SJSA1 (cell line): ENCODE results near the gene CCDC68. TPM values are rescaled to one million over a fixed set of nuclear protein-coding genes. Genes with fewer than 3 reads are reported as not detected.

Experiments
- DNase-seq, 2 experiments: peaks; one replicate each; pipeline ENCODE4 v3.0.0-alpha.2; 2015 to 2020; ENCODE audit warnings: low spot score in 2 of 2, low read depth in 1 of 2
- H3K27ac ChIP-seq: fragments of 250-450 bp; sonication (Bioruptor Pico); 2 replicates; pipeline ENCODE4 v1.5.1; 2020; ENCODE audit warnings: mild to moderate bottlenecking, moderate library complexity
- H3K27me3 ChIP-seq: fragments of 250-450 bp; sonication (Bioruptor Pico); replicated peaks from 2 replicates; pipeline ENCODE4 v1.5.1; 2020; ENCODE audit warnings: mild to moderate bottlenecking, moderate library complexity
- H3K36me3 ChIP-seq: fragments of 250-450 bp; sonication (Bioruptor Pico); 2 replicates; pipeline ENCODE4 v1.5.1; 2020; ENCODE audit warnings: mild to moderate bottlenecking
- H3K4me1 ChIP-seq: fragments of 250-450 bp; sonication (Bioruptor Pico); replicated peaks from 2 replicates; pipeline ENCODE4 v1.6.1; 2021; ENCODE audit warnings: mild to moderate bottlenecking
- H3K4me3 ChIP-seq: fragments of 250-450 bp; sonication (Bioruptor Pico); 2 replicates; pipeline ENCODE4 v1.5.1; 2020; ENCODE audit warnings: mild to moderate bottlenecking
- H3K9me3 ChIP-seq: fragments of 250-450 bp; sonication (Bioruptor Pico); replicated peaks from 2 replicates; pipeline ENCODE4 v1.5.1; 2020; ENCODE audit warnings: mild to moderate bottlenecking
- total RNA-seq: library from RNA; depleted of rRNA; stranded (reverse); fragments of >200 nt; shearing (Covaris generic); gene quantifications from 2 replicates; pipeline ENCODE4 v1.2.3, GENCODE V29; 2014

Gene CCDC68
- total RNA-seq, 1 experiment from 2014 or later = 0.03 TPM

DNA sequence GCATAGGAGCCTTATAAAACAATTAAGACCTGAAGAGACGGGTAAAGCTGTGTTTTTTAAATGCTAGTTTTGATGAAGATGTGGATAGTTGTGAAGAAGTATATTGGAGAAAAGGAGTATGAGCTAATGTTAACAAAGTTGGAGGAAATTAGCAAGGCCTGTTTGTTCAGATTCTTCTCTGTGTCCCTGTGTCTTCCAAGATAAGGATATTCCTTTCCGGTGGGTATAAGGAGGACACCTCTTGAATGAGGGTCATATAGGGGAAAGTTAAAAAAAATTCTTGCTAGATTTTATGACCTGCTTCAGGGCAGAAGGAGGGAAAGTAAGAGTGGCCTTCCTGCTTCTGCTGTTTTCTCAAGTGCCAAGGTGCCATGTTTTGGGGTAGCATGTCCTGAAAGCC lies 59.0 kb downstream of the CCDC68 start:
- Histone ChIP-seq H3K27me3 (no peaks in the 10 kb centered on the region), H3K27ac (no peak overlapping the region), H3K4me1 (peaks cover 9% of the 10 kb centered on the region; the same call in 1 of the 2 replicates), H3K9me3 (no peaks in the 10 kb centered on the region), H3K4me3 (no peak overlapping the region), H3K36me3 (no peaks in the 10 kb centered on the region)
- no peak for DNase-seq

DNA sequence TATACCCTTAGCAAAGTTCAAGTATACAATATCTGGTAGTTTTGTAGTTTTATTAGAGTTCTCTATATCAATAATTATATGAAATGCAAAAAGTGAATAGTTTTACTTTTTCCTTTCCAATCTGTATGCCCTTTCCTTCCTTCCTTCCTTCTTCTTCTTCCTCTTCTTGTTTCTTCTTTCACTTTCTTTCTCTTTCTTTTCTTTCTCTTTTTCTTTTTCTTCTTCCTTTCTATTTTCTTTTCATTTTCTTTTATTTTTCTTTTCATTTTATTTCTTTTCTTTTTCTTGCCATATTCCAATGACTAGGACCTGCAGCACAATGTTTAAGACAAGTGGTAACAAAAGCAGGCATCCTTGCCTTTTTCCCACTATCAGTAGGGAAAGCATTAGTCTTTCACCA lies 59.8 kb downstream of the CCDC68 start:
- no peak for DNase-seq
- H3K9me3 ChIP-seq = no peaks in the 10 kb centered on the region
- H3K36me3 ChIP-seq = no peaks in the 10 kb centered on the region
- H3K4me1 ChIP-seq = peaks cover 9% of the 10 kb centered on the region; the same call in 1 of the 2 replicates
- H3K4me3 ChIP-seq = no peak overlapping the region
- no peaks in the 10 kb centered on the region for H3K27me3 ChIP-seq
- no peak overlapping the region for H3K27ac ChIP-seq

DNA sequence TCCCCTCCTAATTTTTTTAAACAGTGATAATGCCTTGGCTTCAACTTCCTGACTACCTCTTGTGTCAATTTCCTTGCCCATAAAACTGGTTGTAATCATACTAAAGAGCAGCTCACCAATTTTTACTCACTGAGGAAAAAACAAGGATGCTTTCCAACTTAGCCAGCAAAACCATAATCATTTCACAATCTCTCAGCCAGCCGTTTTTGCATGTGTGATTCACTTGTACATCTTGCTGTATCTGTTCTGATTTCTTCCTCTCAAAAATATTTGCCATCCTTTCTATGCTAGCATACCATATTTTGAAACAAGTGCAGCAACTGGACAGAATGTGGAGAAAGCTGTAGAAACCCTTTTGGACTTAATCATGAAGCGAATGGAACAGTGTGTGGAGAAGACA lies 70.3 kb downstream of the CCDC68 start:
- Histone ChIP-seq H3K27me3 (no peaks in the 10 kb centered on the region), H3K9me3 (0 out of 2 replicates have a peak, but pooled peaks cover 3% of the 10 kb centered on the region), H3K36me3 (no peaks in the 10 kb centered on the region; the same call in 1 of the 2 replicates), H3K4me1 (0 out of 2 replicates have a peak, but pooled peaks cover 5% of the 10 kb centered on the region), H3K4me3 (no peak overlapping the region), H3K27ac (no peak overlapping the region)
- DNase-seq = no peak

DNA sequence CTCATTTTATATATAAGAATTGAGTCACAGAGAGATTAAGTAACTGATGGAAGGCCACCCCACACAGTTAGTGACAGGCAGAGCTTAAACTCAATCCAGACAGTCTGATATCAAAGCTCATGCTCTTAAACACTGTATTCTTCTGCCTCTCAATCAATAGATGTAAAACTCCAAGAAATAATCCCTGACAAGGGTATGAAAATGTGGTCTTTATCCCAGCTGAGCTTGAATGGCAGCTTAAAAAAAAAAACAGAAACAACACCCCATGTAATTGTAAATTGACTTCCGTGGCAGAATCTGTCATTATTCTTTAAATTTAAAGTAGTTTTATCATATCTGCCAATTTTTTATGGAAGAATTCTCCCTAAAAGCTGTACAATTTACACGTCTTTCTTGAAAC lies 70.9 kb downstream of the CCDC68 start:
- DNase-seq = no peak
- no peak overlapping the region for H3K4me3 ChIP-seq
- H3K27ac ChIP-seq = no peak overlapping the region
- H3K36me3 ChIP-seq = no peaks in the 10 kb centered on the region; the same call in 1 of the 2 replicates
- 0 out of 2 replicates have a peak, but pooled peaks cover 3% of the 10 kb centered on the region for H3K9me3 ChIP-seq
- no peaks in the 10 kb centered on the region for H3K27me3 ChIP-seq
- 0 out of 2 replicates have a peak, but pooled peaks cover 5% of the 10 kb centered on the region for H3K4me1 ChIP-seq

DNA sequence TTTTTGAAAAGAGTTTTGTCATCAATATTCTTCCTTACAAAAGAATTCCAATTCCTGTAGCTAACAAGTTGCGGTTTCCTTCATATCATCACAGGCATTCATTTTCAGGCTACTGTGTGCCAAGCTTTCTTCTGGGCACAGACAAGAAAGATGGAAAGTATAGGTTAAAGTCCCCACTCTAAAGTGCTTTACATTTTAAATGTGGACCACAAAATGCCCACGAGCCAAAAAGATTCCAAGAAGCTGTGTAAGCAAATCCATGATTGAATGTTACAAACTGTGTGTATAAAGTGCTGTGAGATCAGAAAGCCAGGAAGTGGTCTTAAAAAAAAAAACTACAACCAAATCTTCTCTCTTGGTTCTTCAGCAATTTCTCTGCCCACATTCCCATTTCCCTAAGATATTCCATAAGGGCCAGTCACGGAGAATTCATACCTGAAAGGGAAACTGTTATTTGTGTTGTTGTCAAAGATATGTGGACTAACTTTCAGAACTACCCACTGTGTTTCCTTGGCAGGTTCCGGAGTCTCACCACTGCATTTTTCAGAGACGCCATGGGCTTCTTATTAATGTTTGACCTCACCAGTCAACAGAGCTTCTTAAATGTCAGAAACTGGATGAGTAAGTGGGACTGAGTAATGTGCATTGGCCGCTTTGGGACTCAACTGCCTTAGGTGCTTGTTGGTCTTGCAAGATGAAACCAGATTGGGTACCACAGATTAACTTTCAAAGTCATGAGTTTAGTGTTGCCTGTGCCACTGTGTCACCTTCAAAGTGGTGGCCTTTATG lies 75.3 kb downstream of the CCDC68 start:
- DNase-seq = no peak

DNA sequence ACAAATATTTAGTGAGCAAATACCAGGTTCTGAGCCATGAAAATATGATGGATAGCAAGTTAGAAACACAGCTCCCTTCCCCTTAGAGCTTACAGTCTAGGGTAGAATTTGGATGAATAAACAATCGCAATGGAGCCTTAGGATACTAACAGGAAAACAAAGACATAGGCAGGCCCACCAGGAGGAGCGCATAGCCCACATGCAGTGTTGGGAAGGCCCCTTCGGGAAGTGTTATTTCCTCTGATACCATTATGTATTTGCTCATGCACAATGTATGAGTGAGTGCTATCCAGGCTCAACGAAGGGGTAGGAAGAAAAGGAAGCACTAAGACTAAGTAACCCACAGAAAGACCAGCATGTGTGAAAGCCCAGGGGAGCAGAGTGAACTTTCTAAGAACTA lies 76.9 kb downstream of the CCDC68 start:
- Histone ChIP-seq H3K27ac (no peak overlapping the region), H3K4me3 (no peak overlapping the region), H3K9me3 (no peaks in the 10 kb centered on the region), H3K27me3 (no peaks in the 10 kb centered on the region), H3K36me3 (no peaks in the 10 kb centered on the region), H3K4me1 (no peaks in the 10 kb centered on the region)
- DNase-seq = no peak

More for the DNA sequence above, 75.3 kb downstream of the CCDC68 start:
- H3K36me3 ChIP-seq = no peaks in the 10 kb centered on the region; the same call in 1 of the 2 replicates
- 0 out of 2 replicates have a peak, but pooled peaks cover 1% of the 10 kb centered on the region for H3K9me3 ChIP-seq
- no peak overlapping the region for H3K4me3 ChIP-seq
- no peaks in the 10 kb centered on the region for H3K27me3 ChIP-seq
- no peak overlapping the region for H3K27ac ChIP-seq
- H3K4me1 ChIP-seq = 0 out of 2 replicates have a peak, but pooled peaks cover 2% of the 10 kb centered on the region

DNA sequence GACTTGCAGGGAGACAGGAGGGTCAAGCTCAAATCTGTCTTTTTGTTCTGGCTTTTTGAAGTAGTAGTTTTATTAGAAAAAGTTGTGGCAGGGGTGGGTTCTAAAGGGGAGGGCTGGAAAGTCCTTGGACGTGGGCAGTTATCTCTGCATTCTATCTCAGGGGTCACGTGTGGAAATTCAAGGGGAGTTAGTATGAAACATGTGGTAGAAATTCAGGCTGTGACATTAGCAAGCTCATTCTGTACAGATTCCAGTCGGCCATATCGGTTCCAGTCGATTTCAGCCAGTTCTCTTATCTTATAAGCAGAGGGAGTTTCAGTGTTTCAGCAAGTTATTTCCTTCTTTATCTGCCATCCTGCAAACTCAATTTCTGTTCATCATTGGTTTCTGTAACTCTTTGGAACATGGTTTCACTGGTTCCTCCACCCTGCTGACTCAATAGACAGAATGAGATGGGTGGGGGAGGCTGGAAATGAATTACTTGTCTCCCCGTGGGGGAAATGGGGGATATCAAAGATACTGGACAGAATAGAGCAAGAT lies 78.0 kb downstream of the CCDC68 start:
- H3K27ac ChIP-seq = no peak overlapping the region
- H3K4me1 ChIP-seq = no peaks in the 10 kb centered on the region
- no peaks in the 10 kb centered on the region for H3K36me3 ChIP-seq
- H3K9me3 ChIP-seq = no peaks in the 10 kb centered on the region
- no peak overlapping the region for H3K4me3 ChIP-seq
- no peaks in the 10 kb centered on the region for H3K27me3 ChIP-seq
- no peak for DNase-seq

DNA sequence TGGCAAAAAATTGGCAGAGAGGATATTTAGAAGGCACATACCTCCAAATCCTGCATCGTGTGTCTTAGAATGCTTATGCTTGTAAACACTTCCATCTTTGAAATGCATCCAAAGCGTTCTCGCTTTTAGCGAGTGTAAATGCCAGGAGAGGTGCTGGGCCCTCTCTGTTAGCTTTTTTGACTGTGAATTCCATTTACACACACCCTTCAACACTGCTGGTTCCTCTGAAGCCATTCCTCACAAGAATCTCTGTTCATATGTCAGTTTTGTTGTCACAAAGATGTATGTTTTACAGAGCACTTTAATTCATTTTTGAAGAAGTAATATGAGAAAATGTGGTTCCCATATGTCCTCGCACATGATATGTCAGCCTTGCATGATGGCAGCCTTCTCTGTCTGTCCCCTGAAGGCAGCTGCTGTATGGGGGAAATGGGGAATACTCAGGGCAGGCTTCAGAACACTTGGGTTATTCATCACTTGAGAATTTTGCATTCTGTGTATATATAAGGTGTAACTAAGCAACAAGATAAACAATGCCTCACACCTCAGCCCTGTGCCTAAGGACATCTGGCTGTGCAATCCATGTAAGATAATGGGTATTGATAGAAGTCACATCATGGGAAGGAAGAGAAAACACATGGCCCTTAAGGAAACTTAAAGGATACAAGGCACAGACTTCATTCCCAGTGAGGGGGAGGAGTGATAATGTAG lies 78.7 kb downstream of the CCDC68 start:
- DNase-seq = peak in 1 of 2 experiments; percentile 6
- Histone ChIP-seq H3K9me3 (no peaks in the 10 kb centered on the region), H3K36me3 (no peaks in the 10 kb centered on the region), H3K4me1 (no peaks in the 10 kb centered on the region), H3K4me3 (no peak overlapping the region), H3K27ac (no peak overlapping the region), H3K27me3 (no peaks in the 10 kb centered on the region)

DNA sequence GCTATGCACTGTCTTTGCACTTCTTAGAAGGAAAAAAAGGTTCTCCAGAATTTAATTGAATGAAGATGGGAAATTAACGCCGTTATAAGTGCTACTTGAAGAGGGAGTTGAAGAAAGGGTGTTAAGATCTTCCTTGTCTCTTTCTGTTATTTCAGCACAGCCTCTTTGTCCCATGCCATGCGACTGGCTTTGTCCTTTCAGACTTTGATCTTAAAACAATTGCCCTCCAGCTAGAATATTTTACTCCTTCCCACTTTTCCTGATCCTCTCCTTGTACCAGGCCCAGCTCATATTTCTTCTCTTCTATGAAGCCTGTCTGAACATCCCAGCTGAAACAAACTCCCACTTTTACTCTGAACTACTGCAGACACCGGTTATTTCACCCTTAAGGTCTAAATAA lies 79.6 kb downstream of the CCDC68 start:
- no peak overlapping the region for H3K27ac ChIP-seq
- no peaks in the 10 kb centered on the region for H3K9me3 ChIP-seq

DNA sequence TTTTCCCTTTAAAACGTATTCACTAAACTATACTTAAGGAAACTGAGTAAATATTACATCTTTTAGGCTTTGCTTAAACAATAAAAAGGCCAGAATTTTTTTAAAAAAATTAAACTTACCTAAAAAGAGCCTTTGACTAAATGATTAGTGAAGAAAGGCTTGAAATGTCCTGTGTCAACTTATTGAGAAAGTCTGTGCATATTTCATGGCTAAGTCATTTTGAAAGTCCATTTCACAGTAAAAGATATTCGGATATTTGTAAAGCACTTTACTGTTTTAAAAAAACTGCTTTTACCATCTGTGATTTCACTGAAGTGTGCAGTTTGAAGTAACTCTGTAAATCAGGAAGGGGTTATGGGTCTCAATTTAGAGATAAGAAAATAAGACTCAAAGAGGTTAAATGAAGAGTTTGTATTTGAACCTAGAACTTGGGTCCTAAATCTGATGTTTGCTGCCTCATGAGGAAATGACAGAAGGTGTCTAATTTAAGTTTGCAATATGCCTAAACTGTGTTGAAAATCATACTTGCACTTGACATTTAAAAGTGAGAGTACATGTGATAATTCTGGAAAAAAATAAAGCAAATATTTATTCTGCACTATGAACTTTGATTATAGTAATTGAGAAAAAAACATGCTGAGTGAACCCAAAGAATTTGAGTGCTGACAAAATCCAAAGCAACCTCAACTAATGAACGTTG lies 80.5 kb downstream of the CCDC68 start:
- Histone ChIP-seq H3K4me1 (no peaks in the 10 kb centered on the region), H3K36me3 (no peaks in the 10 kb centered on the region), H3K4me3 (no peak overlapping the region), H3K27ac (no peak overlapping the region), H3K9me3 (no peaks in the 10 kb centered on the region), H3K27me3 (no peaks in the 10 kb centered on the region)
- DNase-seq = no peak

More for the DNA sequence above, 79.6 kb downstream of the CCDC68 start:
- Histone ChIP-seq H3K27me3 (no peaks in the 10 kb centered on the region), H3K4me3 (no peak overlapping the region), H3K36me3 (no peaks in the 10 kb centered on the region), H3K4me1 (no peaks in the 10 kb centered on the region)
- no peak for DNase-seq

DNA sequence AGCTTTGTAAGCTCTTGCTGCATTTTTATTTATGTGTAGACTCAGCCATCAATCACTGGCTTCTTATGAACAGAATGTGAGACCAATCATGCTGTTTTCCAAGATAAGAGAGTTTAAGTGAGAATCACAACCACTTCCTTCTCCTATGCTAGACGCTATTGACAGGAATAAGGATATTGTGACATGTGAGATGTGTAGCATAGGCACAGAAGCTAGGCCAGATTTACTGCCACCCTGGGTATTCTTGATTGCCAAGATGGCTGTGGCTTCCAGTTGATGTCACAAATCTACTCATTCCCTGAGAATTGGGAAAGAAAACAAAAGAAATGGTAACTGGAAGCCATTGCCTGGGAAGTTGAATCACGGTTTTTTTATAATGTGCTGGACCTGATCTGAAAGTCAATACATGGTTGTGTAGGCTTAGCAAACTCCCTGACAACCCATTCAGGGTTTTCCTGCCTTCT lies 81.1 kb downstream of the CCDC68 start:
- no peaks in the 10 kb centered on the region for H3K36me3 ChIP-seq
- H3K27me3 ChIP-seq = no peaks in the 10 kb centered on the region
- no peak overlapping the region for H3K4me3 ChIP-seq
- H3K4me1 ChIP-seq = no peaks in the 10 kb centered on the region
- no peak overlapping the region for H3K27ac ChIP-seq
- no peak for DNase-seq
- no peaks in the 10 kb centered on the region for H3K9me3 ChIP-seq

DNA sequence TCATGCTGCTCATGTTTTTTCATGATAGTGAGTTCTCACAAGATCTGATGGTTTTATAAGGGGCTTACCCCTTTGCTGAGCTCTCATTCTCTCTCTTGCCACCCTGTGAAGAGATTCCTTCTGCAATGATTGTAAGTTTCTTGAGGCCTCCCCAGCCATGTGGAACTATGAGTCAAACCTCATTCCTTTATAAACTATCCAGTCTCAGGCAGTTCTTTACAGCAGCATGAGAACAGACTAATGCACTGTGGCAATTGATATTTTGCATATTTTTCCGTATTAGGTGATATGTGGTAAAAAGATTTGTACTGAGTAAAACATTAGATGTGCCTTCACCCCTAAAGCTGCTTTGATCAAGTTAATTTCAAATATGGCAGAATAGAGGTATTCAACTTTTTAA lies 82.2 kb downstream of the CCDC68 start:
- Histone ChIP-seq H3K4me1 (no peaks in the 10 kb centered on the region), H3K36me3 (no peaks in the 10 kb centered on the region), H3K4me3 (no peak overlapping the region), H3K27ac (no peak overlapping the region), H3K9me3 (no peaks in the 10 kb centered on the region), H3K27me3 (no peaks in the 10 kb centered on the region)
- DNase-seq = no peak

DNA sequence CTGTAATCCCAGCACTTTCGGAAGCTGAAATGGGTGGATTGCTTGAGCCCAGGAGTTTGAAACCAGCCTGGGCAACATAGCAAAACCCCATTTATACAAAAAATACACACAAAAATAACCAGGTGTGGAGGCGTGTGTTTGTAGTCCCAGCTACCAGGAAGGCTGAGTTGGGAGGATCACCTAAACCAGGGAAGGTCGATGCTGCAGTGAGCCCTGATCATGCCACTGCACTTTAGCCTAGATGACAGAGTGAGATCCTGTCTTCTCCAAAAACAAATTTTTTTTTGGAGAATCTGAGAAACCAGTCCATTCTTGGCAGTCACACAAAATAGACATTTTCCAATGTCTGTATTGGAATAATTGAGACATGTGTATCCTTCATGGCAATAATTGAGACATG lies 84.2 kb downstream of the CCDC68 start:
- Histone ChIP-seq H3K36me3 (no peaks in the 10 kb centered on the region), H3K4me3 (no peak overlapping the region), H3K27me3 (no peaks in the 10 kb centered on the region), H3K9me3 (no peaks in the 10 kb centered on the region), H3K27ac (no peak overlapping the region), H3K4me1 (no peaks in the 10 kb centered on the region)
- no peak for DNase-seq
